ENCODE data around the gene PAX6. TPM values are rescaled to one million over a fixed set of nuclear protein-coding genes. Genes with fewer than 3 reads are reported as not detected.

Gene PAX6
- total RNA-seq, 1 experiment from 2014 or later, result 29.0 TPM

DNA sequence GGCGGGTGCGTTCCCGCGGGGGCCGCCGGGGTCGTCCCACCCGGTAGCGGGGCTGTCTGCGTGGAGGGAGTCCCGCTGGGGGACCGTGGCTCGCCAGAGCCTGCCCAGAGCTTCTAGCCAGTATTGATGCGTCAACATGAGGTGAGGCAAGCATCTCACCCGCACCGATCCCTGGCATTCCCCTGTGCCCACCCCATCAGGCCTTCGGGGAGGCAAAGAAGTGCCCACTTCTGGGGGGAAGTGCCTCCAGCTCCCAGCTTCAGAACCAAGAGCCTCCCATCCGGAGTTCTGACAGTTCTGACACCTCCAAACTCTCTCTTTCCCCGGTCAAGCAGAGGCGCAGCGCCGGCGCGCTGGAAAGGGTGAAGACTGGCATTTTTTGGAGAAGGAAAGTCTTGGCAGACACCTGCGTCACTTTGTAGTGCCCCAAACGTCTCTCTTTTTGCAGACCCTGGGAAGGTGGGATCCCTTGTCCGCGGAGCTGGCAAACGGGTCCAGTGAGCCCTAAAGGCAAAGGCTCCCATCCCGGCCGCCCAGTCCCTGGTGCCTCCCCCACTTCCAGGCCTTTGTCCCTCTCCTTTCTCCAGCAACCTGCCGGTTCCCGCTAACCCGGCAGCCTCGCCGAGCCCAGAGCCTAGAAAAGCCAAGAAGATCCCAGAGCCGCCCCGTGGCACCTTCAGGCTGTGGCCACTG lies 3.2 kb upstream of the PAX6 start:
- ChIA-PET CTCF (no interaction called here), POLR2A (ENCODE audit: unreplicated experiment) (no interaction called here)
- no peak overlapping the region for H3K27ac ChIP-seq
- no peak for DNase-seq
- intact Hi-C loops (cut with micrococcal nuclease; ENCODE audit: unreplicated experiment), result loop anchor here (5.0 kb wide), 1 partner anchor 273 kb away; no protein-coding TSS in a partner anchor
- H2AFZ ChIP-seq, result no peak overlapping the region
- peaks cover 8% of the 10 kb centered on the region for H3K79me2 ChIP-seq (ENCODE audit: low read depth)
- no peak for TF ChIP-seq EZH2 (IDR thresholded peaks at IDR 0.05; ENCODE audit: low read depth)
- TF ChIP-seq, protein P1, sequence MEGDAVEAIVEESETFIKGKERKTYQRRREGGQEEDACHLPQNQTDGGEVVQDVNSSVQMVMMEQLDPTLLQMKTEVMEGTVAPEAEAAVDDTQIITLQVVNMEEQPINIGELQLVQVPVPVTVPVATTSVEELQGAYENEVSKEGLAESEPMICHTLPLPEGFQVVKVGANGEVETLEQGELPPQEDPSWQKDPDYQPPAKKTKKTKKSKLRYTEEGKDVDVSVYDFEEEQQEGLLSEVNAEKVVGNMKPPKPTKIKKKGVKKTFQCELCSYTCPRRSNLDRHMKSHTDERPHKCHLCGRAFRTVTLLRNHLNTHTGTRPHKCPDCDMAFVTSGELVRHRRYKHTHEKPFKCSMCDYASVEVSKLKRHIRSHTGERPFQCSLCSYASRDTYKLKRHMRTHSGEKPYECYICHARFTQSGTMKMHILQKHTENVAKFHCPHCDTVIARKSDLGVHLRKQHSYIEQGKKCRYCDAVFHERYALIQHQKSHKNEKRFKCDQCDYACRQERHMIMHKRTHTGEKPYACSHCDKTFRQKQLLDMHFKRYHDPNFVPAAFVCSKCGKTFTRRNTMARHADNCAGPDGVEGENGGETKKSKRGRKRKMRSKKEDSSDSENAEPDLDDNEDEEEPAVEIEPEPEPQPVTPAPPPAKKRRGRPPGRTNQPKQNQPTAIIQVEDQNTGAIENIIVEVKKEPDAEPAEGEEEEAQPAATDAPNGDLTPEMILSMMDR (conservative IDR thresholded peaks at IDR 0.05), result no peak
- H3K36me3 ChIP-seq (ENCODE audit: low read depth), result no peaks in the 10 kb centered on the region
- no peaks in the 10 kb centered on the region for H4K20me1 ChIP-seq (ENCODE audit: insufficient read depth)
- H3K4me1 ChIP-seq (replicated peaks; ENCODE audit: insufficient read depth), result peaks cover 16% of the 10 kb centered on the region
- H3K4me2 ChIP-seq, result no peak overlapping the region
- no peaks in the 10 kb centered on the region for H3K9me3 ChIP-seq (ENCODE audit: insufficient read depth, low read depth)
- no peaks in the 10 kb centered on the region for H3K27me3 ChIP-seq (ENCODE audit: insufficient read depth, low read depth)
- peaks cover 15% of the 10 kb centered on the region for H3F3A ChIP-seq (ENCODE audit: insufficient read depth, low read depth)
- H3K9me2 ChIP-seq (ENCODE audit: insufficient read depth), result no peaks in the 10 kb centered on the region
- no peak overlapping the region for H3K4me3 ChIP-seq
- no TSS peak for BruUV-seq (replicated peaks)

DNA sequence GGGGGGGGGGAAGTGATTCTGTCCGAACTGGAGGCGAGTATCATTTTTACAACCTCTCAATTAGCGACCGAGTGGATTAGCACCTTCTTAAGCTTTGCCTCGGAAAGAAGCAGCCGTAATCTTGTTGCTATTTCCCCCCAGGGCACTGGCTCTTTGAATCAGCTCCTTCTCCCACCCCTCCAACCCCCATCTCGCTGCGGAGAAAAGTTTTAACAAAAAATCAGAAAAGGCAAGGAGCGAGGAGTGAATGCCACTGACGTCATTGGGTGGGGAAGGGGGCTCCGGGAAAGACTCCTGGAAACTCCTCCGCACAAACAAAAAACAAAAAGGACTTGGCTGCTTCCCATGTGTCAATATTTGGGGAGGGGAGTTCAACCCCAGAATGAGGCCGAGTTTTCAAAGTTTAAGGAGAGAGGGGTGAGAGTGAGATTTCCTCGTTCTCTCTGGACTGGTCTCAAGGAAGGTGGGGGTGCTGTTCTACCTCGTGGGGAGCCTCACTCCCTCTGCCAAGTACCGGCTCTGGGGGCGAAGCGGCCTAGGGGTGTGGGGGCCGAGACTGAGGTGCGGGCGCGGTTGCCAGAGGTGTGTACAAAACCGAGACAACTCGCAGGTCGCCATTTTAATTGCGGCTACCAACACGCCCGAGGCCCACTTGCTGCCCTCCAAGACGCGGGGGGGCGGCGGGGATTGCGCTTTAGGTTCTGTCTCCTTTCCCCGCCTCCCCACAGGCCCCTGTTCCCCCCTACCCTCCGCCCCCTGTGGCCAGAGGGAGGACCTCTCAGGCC lies 2.5 kb upstream of the PAX6 start:
- Histone ChIP-seq H3K4me1 (replicated peaks; ENCODE audit: insufficient read depth) (peaks cover 16% of the 10 kb centered on the region), H3K4me3 (peak overlapping the region; percentile 89), H3F3A (ENCODE audit: insufficient read depth, low read depth) (peaks cover 15% of the 10 kb centered on the region), H3K27me3 (ENCODE audit: insufficient read depth, low read depth) (no peaks in the 10 kb centered on the region), H3K9me2 (ENCODE audit: insufficient read depth) (no peaks in the 10 kb centered on the region), H3K4me2 (peak overlapping the region; percentile 94), H3K79me2 (ENCODE audit: low read depth) (peaks cover 15% of the 10 kb centered on the region), H4K20me1 (ENCODE audit: insufficient read depth) (no peaks in the 10 kb centered on the region), H3K9me3 (ENCODE audit: insufficient read depth, low read depth) (no peaks in the 10 kb centered on the region), H3K36me3 (ENCODE audit: low read depth) (no peaks in the 10 kb centered on the region), H3K27ac (0 out of 2 replicates have a peak overlapping the region, but pooled peaks have one; percentile 77), H2AFZ (peak overlapping the region; percentile 89)
- POLR2A ChIA-PET (ENCODE audit: unreplicated experiment), result no interaction called here
- no peak for DNase-seq
- CTCF ChIA-PET, result interaction anchor here (0.6 kb wide), 2 partner anchors 48 to 305 kb away, joined by 4 to 16 read pairs; no protein-coding TSS in a partner anchor
- intact Hi-C loops (cut with micrococcal nuclease; ENCODE audit: unreplicated experiment), result loop anchor here (5.0 kb wide), 1 partner anchor 274 kb away; no protein-coding TSS in a partner anchor
- TF ChIP-seq EZH2 (IDR thresholded peaks at IDR 0.05; ENCODE audit: low read depth), result no peak
- TF ChIP-seq, protein P1 (conservative IDR thresholded peaks at IDR 0.05), result no peak
- no TSS peak for BruUV-seq (replicated peaks)

Measured in PC-9 (cell line).